OCI-LY1 (cell line): ENCODE results near the gene ZNF563.

Source experiments
- H2AFZ ChIP-seq: fragments of 200-600 bp; sonication (generic), shearing (Covaris generic); 2 replicates; pipeline ENCODE4 v1.6.0; 2014; ENCODE audit warnings: antibody characterized with exemption, mild to moderate bottlenecking, low read length
- H3F3A ChIP-seq: fragments of 200-600 bp; sonication (generic), shearing (Covaris generic); 2 replicates; pipeline ENCODE4 v1.6.0; 2014; ENCODE audit warnings: mild to moderate bottlenecking, antibody characterized with exemption, low read length, moderate library complexity; ENCODE audit not compliant: insufficient read depth
- H3K27ac ChIP-seq: fragments of 200-600 bp; sonication (generic); 2 replicates; pipeline ENCODE4 v1.5.1; 2014; ENCODE audit warnings: low read length, mixed run types, mild to moderate bottlenecking, low read depth; ENCODE audit not compliant: poor library complexity, severe bottlenecking
- H3K27me3 ChIP-seq: fragments of 200-600 bp; sonication (generic); 2 replicates; pipeline ENCODE4 v1.6.0; 2014; ENCODE audit warnings: antibody characterized with exemption, mild to moderate bottlenecking, low read length, moderate library complexity; ENCODE audit not compliant: insufficient read depth
- H3K36me3 ChIP-seq: fragments of 200-600 bp; sonication (generic); 2 replicates; pipeline ENCODE4 v1.6.1; 2014; ENCODE audit warnings: mild to moderate bottlenecking, antibody characterized with exemption, low read length, moderate library complexity, mixed read lengths; ENCODE audit not compliant: insufficient read depth
- H3K4me1 ChIP-seq: fragments of 200-600 bp; sonication (generic); 2 replicates; pipeline ENCODE4 v1.5.1; 2014; ENCODE audit warnings: mild to moderate bottlenecking, low read length, moderate library complexity; ENCODE audit not compliant: insufficient read depth, severe bottlenecking
- H3K4me2 ChIP-seq: fragments of 200-600 bp; sonication (generic), shearing (Covaris generic); 2 replicates; pipeline ENCODE4 v1.6.1; 2014; ENCODE audit warnings: low read length
- H3K4me3 ChIP-seq: fragments of 200-600 bp; sonication (generic); 2 replicates; pipeline ENCODE4 v1.5.1; 2014; ENCODE audit warnings: low read length, low read depth, mild to moderate bottlenecking, mixed read lengths; ENCODE audit not compliant: poor library complexity, severe bottlenecking
- H3K79me2 ChIP-seq: fragments of 200-600 bp; shearing (Covaris generic); 2 replicates; pipeline ENCODE4 v1.6.1; 2016; ENCODE audit warnings: mixed run types, low read length, mixed read lengths; ENCODE audit not compliant: insufficient read depth
- H3K9ac ChIP-seq: fragments of 200-600 bp; sonication (generic), shearing (Covaris generic); 2 replicates; pipeline ENCODE4 v1.6.1; 2014; ENCODE audit warnings: mild to moderate bottlenecking, low read length, mixed read lengths
- H3K9me2 ChIP-seq: fragments of 200-600 bp; sonication (generic), shearing (Covaris generic); 2 replicates; pipeline ENCODE4 v1.6.1; 2014; ENCODE audit warnings: low read depth, mild to moderate bottlenecking, low read length, mixed read lengths
- H3K9me3 ChIP-seq: fragments of 200-600 bp; shearing (Covaris generic); 2 replicates; pipeline ENCODE4 v1.6.1; 2014; ENCODE audit warnings: low read length, mixed read lengths
- H4K20me1 ChIP-seq: fragments of 200-600 bp; sonication (generic), shearing (Covaris generic); 2 replicates; pipeline ENCODE4 v1.6.0; 2016; ENCODE audit warnings: mild to moderate bottlenecking, low read length; ENCODE audit not compliant: insufficient read depth
- CTCF ChIP-seq: fragments of 200-600 bp; sonication (generic), shearing (Covaris generic); IDR thresholded peaks from 2 replicates; pipeline ENCODE4 v1.5.1; 2017; ENCODE audit warnings: mild to moderate bottlenecking, antibody characterized with exemption, low read length, moderate library complexity, mixed read lengths
- EZH2 ChIP-seq: fragments of 200-600 bp; sonication (generic), shearing (Covaris generic); IDR thresholded peaks from 2 replicates; pipeline ENCODE4 v1.8.0; 2017; ENCODE audit warnings: borderline replicate concordance, mixed run types, mild to moderate bottlenecking, antibody characterized with exemption, low read length, moderate library complexity, mixed read lengths

The ZNF563 gene

DNA sequence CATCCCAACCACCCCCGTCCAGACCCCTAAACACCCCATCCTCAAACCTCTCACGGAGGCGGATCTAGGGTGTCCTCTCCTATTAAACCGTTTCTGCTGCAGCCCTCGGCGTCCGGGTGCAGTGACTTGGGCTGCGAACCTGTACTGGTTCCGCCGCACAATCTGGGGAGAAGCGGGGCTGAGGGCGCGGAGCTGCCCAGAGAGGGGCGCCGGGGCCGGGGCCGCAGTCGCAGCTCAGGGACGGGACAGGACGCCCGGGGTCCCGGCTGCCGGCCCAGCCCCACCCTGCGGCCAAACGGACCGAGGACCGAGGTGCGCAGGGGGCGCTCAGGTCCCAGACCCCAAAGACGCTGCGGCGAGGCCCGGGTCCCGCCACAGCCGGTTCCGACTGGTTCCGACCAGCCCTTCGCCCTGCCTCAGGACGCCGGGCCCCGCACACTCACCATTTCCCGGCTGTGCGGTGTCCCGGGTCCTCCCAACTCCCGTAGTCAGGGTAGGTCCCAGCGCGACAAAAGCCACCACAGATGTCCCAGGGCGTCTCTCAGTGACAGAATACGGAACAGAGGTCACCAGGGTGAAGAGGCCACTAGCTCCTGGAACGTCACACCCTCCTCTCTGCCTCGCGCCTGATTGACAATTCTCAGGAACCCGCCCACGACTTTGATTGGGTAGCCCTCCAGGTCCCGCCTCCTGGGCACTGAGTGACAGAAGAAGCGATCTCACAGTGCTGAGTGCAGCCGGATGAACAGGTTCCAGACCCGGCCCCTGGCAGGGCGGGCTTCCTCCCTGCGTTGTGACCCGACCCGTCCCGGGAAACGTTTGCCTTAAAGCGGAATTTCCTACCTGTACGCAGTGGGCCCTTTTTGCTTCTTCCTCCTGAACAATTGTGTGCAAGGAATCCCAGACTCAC is 38.9 kb downstream of the ZNF563 start, which contains the start of gene ZNF44:
Gene ZNF44 (minus strand): TSS at position 635 of the 910 bp plus-strand sequence. CDS start 189 bp downstream, at position 446.
- H3K9me3 ChIP-seq: no peaks in the 10 kb centered on the region

GRCh38 chr19:12293777-12294248 is 39.6 kb downstream of the ZNF563 start:
- Histone ChIP-seq H3K79me2 (no peaks in the 10 kb centered on the region), H3K9me3 (0 out of 2 replicates have a peak, but pooled peaks cover 2% of the 10 kb centered on the region), H4K20me1 (no peaks in the 10 kb centered on the region), H3K4me3 (peak overlapping the region; percentile 95), H3K4me1 (peaks cover 7% of the 10 kb centered on the region), H3K27me3 (no peaks in the 10 kb centered on the region), H2AFZ (no peak overlapping the region), H3K4me2 (peak overlapping the region; percentile 90), H3F3A (no peaks in the 10 kb centered on the region), H3K9ac (peak overlapping the region; percentile 90), H3K27ac (peak overlapping the region; percentile 58), H3K36me3 (peaks cover 15% of the 10 kb centered on the region), H3K9me2 (no peaks in the 10 kb centered on the region)
- TF ChIP-seq EZH2: no peak
- no peak for TF ChIP-seq CTCF

More for the DNA sequence above, 38.9 kb downstream of the ZNF563 start, which contains the start of gene ZNF44:
- peak; percentile 14; the same call in 1 of the 2 replicates for TF ChIP-seq CTCF
- no peak for TF ChIP-seq EZH2
- Histone ChIP-seq H3F3A (no peaks in the 10 kb centered on the region), H3K9me2 (no peaks in the 10 kb centered on the region), H3K79me2 (no peaks in the 10 kb centered on the region), H3K4me2 (peak within 1 kb of the TSS; percentile 90), H4K20me1 (no peaks in the 10 kb centered on the region), H3K9ac (peak within 1 kb of the TSS; percentile 90), H3K36me3 (peaks cover 10% of the 10 kb centered on the region), H3K27ac (peak within 1 kb of the TSS; percentile 58), H2AFZ (no peak within 1 kb of the TSS), H3K27me3 (no peaks in the 10 kb centered on the region), H3K4me1 (peaks cover 7% of the 10 kb centered on the region), H3K4me3 (peak within 1 kb of the TSS; percentile 95)

DNA sequence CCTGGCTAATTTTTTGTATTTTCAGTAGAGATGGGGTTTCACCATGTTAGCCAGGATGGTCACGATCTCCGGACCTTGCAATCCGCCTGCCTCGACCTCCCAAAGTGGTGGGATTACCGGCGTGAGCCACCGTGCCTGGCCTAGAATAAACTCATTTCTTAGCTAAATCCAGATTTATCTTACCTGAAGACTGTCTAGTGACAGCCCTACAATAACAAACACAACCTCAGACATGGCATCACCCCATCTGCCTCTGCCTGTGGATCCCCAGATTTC is 43.7 kb downstream of the ZNF563 start:
- TF ChIP-seq CTCF (no peak), EZH2 (no peak)
- Histone ChIP-seq H3K27ac (no peak overlapping the region), H3K4me1 (peaks cover 7% of the 10 kb centered on the region), H3K36me3 (peaks cover 28% of the 10 kb centered on the region), H4K20me1 (no peaks in the 10 kb centered on the region), H2AFZ (no peak overlapping the region), H3K4me2 (no peak overlapping the region), H3K9ac (no peak overlapping the region), H3K79me2 (peaks cover 9% of the 10 kb centered on the region; the same call in 1 of the 2 replicates), H3F3A (no peaks in the 10 kb centered on the region), H3K4me3 (no peak overlapping the region), H3K27me3 (no peaks in the 10 kb centered on the region), H3K9me2 (no peaks in the 10 kb centered on the region), H3K9me3 (0 out of 2 replicates have a peak, but pooled peaks cover 5% of the 10 kb centered on the region)
